ENCODE measurements around the gene LCN10.

- TF ChIP-seq CTCF (IDR thresholded peaks at IDR 0.05) (no peak), POLR2A (IDR thresholded peaks at IDR 0.05) (no peak)
Observed at GRCh38 chr9:136714096-136714892, 28.4 kb downstream of the LCN10 start.

All from vagina (tissue), 2 donors.